Hepatocyte (in vitro differentiated cells): ENCODE data around the gene IMMP2L.

Source experiments
- EZH2phosphoT487 ChIP-seq: fragments of 200-600 bp; sonication (generic); IDR thresholded peaks from one replicate; pipeline ENCODE4 v1.6.1; 2018; ENCODE audit warnings: antibody characterized with exemption, mild to moderate bottlenecking, low read depth, moderate library complexity; ENCODE audit not compliant: unreplicated experiment, severe bottlenecking
- TF ChIP-seq, protein P1 (sequence below): fragments of 200-600 bp; sonication (generic); IDR thresholded peaks from 2 replicates; pipeline ENCODE4 v1.5.1; 2016; ENCODE audit warnings: antibody characterized with exemption, mild to moderate bottlenecking; ENCODE audit not compliant: poor library complexity

DNA sequence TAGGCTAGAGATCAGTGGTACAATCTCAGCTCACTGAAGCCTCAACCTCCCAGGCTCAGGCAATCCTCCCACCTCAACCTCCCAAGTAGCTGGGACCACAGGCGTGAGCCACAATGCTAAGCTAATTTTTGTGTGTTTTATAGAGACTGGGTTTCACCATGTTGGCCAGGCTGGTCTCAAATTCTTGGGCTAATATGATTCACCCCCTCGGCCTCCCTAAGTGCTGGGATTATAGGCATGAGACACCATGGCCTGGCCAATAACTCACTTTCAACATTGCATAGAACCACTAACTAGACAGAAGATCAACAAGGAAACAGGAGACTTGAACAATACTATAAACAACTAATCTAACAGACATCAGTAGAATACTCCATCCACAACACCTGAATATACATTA lies 279.7 kb downstream of the IMMP2L start:
- TF ChIP-seq, protein P1, sequence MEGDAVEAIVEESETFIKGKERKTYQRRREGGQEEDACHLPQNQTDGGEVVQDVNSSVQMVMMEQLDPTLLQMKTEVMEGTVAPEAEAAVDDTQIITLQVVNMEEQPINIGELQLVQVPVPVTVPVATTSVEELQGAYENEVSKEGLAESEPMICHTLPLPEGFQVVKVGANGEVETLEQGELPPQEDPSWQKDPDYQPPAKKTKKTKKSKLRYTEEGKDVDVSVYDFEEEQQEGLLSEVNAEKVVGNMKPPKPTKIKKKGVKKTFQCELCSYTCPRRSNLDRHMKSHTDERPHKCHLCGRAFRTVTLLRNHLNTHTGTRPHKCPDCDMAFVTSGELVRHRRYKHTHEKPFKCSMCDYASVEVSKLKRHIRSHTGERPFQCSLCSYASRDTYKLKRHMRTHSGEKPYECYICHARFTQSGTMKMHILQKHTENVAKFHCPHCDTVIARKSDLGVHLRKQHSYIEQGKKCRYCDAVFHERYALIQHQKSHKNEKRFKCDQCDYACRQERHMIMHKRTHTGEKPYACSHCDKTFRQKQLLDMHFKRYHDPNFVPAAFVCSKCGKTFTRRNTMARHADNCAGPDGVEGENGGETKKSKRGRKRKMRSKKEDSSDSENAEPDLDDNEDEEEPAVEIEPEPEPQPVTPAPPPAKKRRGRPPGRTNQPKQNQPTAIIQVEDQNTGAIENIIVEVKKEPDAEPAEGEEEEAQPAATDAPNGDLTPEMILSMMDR = no peak
- TF ChIP-seq EZH2phosphoT487 = no peak
